Stimulated activated CD8-positive, alpha-beta memory T cell treated with anti-CD3 and anti-CD28 coated beads, Interleukin-15, amount 100 ng/mL, for 48 hours (primary cell): ENCODE data around the gene DVL1.

Experiments
- DNase-seq, 2 donors: peaks; one replicate each; pipeline ENCODE4 v3.0.0-alpha.2; 2020; ENCODE audit warnings: low read depth in 2 of 2

The DVL1 gene

GRCh38 chr1:1298861-1299685, 50.1 kb downstream of the DVL1 start:
- no peak for DNase-seq

- no peak for DNase-seq
Measured at GRCh38 chr1:1297802-1298424, 51.3 kb downstream of the DVL1 start.

- no peak for DNase-seq
Measured at GRCh38 chr1:1296070-1297061, 52.9 kb downstream of the DVL1 start.

GRCh38 chr1:1295154-1295923, 53.9 kb downstream of the DVL1 start:
- no peak for DNase-seq

DNA sequence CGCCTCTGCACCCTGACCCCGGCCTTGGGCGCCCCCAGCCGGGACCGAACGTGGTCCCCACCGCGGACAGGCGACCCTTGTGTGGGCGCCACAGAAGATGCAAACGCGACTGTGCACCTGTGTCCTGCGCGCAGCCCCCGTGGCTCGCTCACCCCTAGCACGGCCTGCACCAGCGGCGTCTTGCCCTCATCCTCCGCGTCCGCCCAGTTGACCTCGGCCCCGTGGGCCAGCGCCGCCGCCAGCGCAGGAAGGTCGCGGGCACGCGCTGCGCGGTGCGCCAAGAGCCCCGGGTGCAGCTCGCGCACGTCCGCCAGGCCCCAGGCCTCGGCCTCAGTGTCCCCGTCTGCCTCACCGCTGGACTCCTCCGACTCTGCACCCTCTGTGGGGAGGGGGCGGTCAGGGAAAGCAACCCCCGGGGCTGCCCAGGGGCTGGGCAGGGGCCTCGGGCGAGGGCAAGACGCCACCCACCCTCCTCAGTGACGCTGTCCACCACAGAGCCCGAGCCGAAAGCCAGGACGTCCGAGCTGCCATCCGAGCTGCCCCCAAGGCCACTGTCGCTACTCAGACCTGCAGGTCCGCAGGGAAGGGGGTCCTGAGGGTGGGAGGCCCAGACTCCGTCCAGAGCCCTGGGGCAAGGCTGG, 54.8 kb downstream of the DVL1 start:
- DNase-seq: no peak

- DNase-seq: no peak
Measured at GRCh38 chr1:1293263-1294249, 55.7 kb downstream of the DVL1 start.

DNA sequence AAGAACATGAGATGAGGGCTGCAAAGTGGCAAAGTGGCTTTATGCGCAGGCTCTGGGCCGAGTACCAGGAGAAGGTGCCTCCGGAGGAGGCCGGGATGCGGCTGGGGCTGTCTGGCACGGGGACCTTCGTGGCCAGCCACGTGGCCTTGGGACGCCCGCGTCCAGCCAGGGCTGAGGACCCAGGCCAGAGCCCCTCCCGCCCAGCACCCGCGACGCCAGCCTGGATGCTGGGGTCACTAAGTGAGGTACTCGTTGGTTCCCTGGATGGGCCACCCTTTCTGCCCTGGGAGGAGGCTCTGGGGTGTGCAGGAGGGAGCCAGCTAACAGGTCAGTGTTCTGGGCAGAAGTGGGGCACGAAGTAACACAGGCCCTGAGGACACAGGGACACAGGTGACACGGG, 56.4 kb downstream of the DVL1 start:
- DNase-seq: no peak

GRCh38 chr1:1292442-1292779, 56.8 kb downstream of the DVL1 start:
- DNase-seq: no peak

- DNase-seq: peak in 1 of 2 donors; percentile 40
Measured at GRCh38 chr1:1291548-1292441, 57.4 kb downstream of the DVL1 start.

GRCh38 chr1:1291023-1291528, 58.1 kb downstream of the DVL1 start:
- no peak for DNase-seq

DNA sequence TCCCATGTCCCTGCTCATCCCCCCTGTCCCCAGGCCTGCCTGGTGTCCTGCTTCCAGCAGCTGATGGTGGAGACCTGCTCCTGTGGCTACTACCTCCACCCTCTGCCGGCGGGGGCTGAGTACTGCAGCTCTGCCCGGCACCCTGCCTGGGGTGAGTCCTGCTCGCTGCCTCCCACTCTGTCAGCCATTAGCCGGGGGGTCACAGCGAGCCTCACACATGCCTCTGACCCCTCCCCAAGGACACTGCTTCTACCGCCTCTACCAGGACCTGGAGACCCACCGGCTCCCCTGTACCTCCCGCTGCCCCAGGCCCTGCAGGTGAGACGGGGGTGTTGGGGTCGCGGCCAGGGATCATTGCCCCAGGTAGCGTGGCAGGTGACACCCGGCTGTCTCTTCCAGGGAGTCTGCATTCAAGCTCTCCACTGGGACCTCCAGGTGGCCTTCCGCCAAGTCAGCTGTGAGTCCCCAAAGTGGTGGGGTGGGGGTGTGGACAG, 58.9 kb downstream of the DVL1 start:
- DNase-seq: no peak

DNA sequence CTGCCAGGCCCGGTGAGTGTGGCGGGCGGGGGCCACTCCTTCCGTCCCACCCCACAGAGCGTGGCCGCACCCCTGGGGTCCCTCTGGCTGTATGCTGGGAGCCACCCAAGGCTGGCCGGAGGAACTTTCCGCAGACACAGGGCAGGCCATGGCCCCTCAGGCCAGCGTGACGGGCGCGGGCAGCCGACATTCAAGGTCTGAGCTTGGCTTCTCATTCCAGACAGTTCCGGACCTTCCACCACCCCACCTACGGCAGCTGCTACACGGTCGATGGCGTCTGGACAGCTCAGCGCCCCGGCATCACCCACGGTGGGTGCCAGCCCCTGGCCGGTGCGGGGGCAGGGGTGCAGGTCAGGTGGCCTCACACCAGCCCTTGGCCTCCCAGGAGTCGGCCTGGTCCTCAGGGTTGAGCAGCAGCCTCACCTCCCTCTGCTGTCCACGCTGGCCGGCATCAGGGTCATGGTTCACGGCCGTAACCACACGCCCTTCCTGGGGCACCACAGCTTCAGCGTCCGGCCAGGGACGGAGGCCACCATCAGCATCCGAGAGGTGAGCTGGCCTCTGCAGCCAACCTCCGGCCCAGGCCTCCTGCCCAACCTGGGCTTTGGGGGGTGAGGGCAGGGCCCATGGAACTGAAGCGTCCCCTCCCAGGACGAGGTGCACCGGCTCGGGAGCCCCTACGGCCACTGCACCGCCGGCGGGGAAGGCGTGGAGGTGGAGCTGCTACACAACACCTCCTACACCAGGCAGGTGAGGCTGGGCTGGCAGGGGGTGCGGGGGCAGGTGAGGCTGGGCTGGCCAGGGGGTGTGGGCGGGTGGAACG, 61.7 kb downstream of the DVL1 start:
- no peak for DNase-seq

DNA sequence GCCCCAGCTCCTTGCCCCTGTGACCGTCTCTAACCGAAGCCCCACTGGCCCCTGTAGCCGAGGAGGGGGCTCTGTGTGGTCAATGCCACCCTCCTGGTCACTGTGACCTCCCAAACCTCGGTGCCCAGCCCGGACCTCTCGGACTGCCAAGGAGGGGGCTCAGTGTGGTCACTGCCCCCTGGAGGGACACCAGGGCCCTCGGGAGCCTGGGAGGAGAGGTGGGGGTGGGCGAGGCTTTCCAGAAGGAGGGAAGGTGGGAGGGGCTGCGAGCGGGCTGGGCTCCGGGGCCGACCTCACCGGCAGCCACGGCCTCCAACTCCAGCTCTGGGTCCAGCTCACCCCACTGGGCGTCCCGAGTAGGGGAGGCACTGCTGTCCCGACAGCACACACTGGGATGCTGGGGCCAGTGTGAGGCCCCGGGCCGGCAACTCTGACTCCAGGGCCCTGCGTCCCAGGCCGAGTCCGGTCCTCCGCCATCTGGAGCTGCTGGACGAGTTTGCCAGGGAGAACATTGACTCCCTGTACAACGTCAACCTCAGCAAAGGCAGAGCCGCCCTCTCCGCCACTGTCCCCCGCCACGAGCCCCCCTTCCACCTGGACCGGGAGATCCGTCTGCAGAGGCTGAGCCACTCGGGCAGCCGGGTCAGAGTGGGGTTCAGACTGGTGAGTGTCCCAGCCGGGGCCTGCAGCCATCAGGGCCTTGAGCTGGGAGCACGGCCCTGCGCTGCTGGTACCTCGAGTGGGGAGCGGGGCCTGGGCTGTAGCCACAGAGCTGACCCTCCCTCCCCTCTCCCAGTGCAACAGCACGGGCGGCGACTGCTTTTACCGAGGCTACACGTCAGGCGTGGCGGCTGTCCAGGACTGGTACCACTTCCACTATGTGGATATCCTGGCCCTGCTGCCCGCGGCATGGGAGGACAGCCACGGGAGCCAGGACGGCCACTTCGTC, 62.6 kb downstream of the DVL1 start:
- no peak for DNase-seq

DNA sequence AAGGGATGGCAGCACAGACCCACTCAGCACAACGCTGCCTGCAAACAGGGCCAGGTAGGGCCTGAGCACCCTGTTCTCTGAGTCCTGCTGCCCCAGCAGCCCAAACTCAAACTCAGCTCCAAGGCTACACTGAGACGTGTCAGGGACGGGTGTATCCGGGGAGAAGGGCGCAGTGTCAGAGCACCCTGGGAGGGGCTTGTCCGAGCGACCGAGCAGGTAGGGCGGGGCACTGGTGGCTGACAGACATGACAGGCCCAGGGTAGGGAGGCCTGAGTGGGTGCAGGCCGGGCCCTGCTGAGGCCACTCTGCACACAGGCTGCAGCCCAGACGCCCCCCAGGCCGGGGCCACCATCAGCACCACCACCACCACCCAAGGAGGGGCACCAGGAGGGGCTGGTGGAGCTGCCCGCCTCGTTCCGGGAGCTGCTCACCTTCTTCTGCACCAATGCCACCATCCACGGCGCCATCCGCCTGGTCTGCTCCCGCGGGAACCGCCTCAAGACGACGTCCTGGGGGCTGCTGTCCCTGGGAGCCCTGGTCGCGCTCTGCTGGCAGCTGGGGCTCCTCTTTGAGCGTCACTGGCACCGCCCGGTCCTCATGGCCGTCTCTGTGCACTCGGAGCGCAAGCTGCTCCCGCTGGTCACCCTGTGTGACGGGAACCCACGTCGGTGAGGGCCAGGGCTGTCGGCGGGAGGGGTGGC, 63.5 kb downstream of the DVL1 start:
- DNase-seq: no peak
